CD14-positive monocyte (primary cell): Measurements from ENCODE around the gene THEMIS. TPM values are rescaled to one million over a fixed set of nuclear protein-coding genes. Genes with fewer than 3 reads are reported as not detected.

Experiments used
- DNase-seq, 3 donors: peaks; one replicate each; pipeline ENCODE4 v3.0.0-alpha.2; 2011 to 2022
- H2AFZ ChIP-seq: 2 replicates; pipeline ENCODE4 v1.6.0; 2012; ENCODE audit warnings: mild to moderate bottlenecking, low read depth, low read length, inconsistent platforms; ENCODE audit not compliant: insufficient read depth, poor library complexity, severe bottlenecking
- H3K27ac ChIP-seq, 2 donors: 1 replicate in 1 of 2; 2 replicates in 1 of 2; pipeline ENCODE4 v1.5.1; 2012 to 2013; ENCODE audit warnings: low read length in 2 of 2, control low read depth in 1 of 2, inconsistent platforms in 1 of 2, low read depth in 1 of 2, mild to moderate bottlenecking in 1 of 2
- H3K27me3 ChIP-seq, 2 donors: one replicate each; pipeline versions ENCODE4 v1.6.0 to v1.6.1; 2011 to 2013; ENCODE audit warnings: low read length in 2 of 2; ENCODE audit not compliant: control insufficient read depth in 2 of 2, insufficient read depth in 2 of 2
- H3K36me3 ChIP-seq, 2 donors: replicated peaks in 1 of 2; 1 replicate in 1 of 2; 2 replicates in 1 of 2; pipeline versions ENCODE4 v1.5.1 to v1.6.1; 2012 to 2013; ENCODE audit warnings: low read length in 2 of 2, control low read depth in 1 of 2, inconsistent platforms in 1 of 2, mild to moderate bottlenecking in 1 of 2; ENCODE audit not compliant: insufficient read depth in 2 of 2, control insufficient read depth in 1 of 2
- H3K4me1 ChIP-seq, 2 donors: 1 replicate in 1 of 2; 2 replicates in 1 of 2; pipeline versions ENCODE4 v1.5.1 to v1.6.1; 2012 to 2013; ENCODE audit warnings: low read length in 2 of 2, control low read depth in 1 of 2, inconsistent platforms in 1 of 2, mild to moderate bottlenecking in 1 of 2, moderate library complexity in 1 of 2; ENCODE audit not compliant: insufficient read depth in 2 of 2, control insufficient read depth in 1 of 2
- H3K4me2 ChIP-seq: replicated peaks from 2 replicates; pipeline ENCODE3; 2012; ENCODE audit warnings: low read length, moderate library complexity, mild to moderate bottlenecking; ENCODE audit not compliant: poor library complexity, severe bottlenecking; ENCODE audit errors: extremely low read depth
- H3K4me3 ChIP-seq, 3 experiments: fragments of 200-600 bp in 1 of 3; sonication (generic) in 1 of 3; replicated peaks in 1 of 3; 1 replicate in 2 of 3; 2 replicates in 1 of 3; pipeline ENCODE4 v1.5.1; 2011 to 2013; ENCODE audit warnings: low read length in 3 of 3, mild to moderate bottlenecking in 3 of 3, control low read depth in 2 of 3, low read depth in 2 of 3, inconsistent platforms in 1 of 3, moderate library complexity in 1 of 3
- H3K79me2 ChIP-seq: 2 replicates; pipeline ENCODE4 v1.6.0; 2012; ENCODE audit warnings: mild to moderate bottlenecking, control low read depth, inconsistent platforms, low read length, moderate library complexity; ENCODE audit not compliant: insufficient read depth
- H3K9ac ChIP-seq: 2 replicates; pipeline ENCODE4 v1.6.0; 2017; ENCODE audit warnings: low read length, mild to moderate bottlenecking; ENCODE audit not compliant: insufficient read depth, poor library complexity, severe bottlenecking
- H3K9me3 ChIP-seq, 2 donors: replicated peaks in 1 of 2; 1 replicate in 1 of 2; 2 replicates in 1 of 2; pipeline versions ENCODE4 v1.5.1 to v1.6.1; 2012 to 2013; ENCODE audit warnings: low read length in 2 of 2, control low read depth in 1 of 2; ENCODE audit not compliant: control insufficient read depth in 1 of 2, insufficient read depth in 1 of 2
- H4K20me1 ChIP-seq: 2 replicates; pipeline ENCODE4 v1.6.0; 2012; ENCODE audit warnings: mild to moderate bottlenecking, low read length, control low read depth, moderate library complexity; ENCODE audit not compliant: insufficient read depth
- H3K27ac Mint-ChIP-seq, 7 donors: one replicate each; pipeline ENCODE4 v1.8.0; 2020; ENCODE audit warnings: mild to moderate bottlenecking in 7 of 7, mixed read lengths in 7 of 7, moderate library complexity in 6 of 7, inconsistent platforms in 2 of 7
- H3K27me3 Mint-ChIP-seq, 3 donors: one replicate each; pipeline ENCODE4 v1.8.0; 2021 to 2022; ENCODE audit warnings: low read depth in 3 of 3, mild to moderate bottlenecking in 3 of 3, mixed read lengths in 3 of 3, moderate library complexity in 3 of 3, inconsistent platforms in 1 of 3
- H3K36me3 Mint-ChIP-seq, 2 donors: one replicate each; pipeline ENCODE4 v1.8.0; 2020; ENCODE audit warnings: mixed read lengths in 2 of 2, inconsistent platforms in 1 of 2, mild to moderate bottlenecking in 1 of 2
- H3K4me1 Mint-ChIP-seq: one replicate; pipeline ENCODE4 v1.8.0; 2020; ENCODE audit warnings: mild to moderate bottlenecking, mixed read lengths
- H3K4me3 Mint-ChIP-seq, 2 donors: one replicate each; pipeline ENCODE4 v1.8.0; 2020; ENCODE audit warnings: mild to moderate bottlenecking in 2 of 2, mixed read lengths in 2 of 2, moderate library complexity in 1 of 2
- H3K9me3 Mint-ChIP-seq, 7 donors: one replicate each; pipeline ENCODE4 v1.8.0; 2020 to 2022; ENCODE audit warnings: mixed read lengths in 7 of 7, mild to moderate bottlenecking in 6 of 7, moderate library complexity in 6 of 7, inconsistent platforms in 2 of 7
- WGBS: methylation state at CpG from one replicate; pipeline ENCODE4 v1.1.5; 2013; ENCODE audit warnings: missing lambda C conversion rate; ENCODE audit not compliant: insufficient coverage; 5-methylcytosine and 5-hydroxymethylcytosine counted together
- intact Hi-C, 2 donors: fragments of 100-400 bp; cut with micrococcal nuclease; formaldehyde crosslinking; loops; one replicate each; pipeline versions ENCODE4 v1.15.0 to v1.15.1; 2023
- polyA plus RNA-seq, 3 donors: library from polyadenylated mRNA; depleted of rRNA in 1 of 3; unstranded in 2 of 3; stranded (reverse) in 1 of 3; fragments of 300-500 nt in 2 of 3; fragments of >200 nt in 1 of 3; fragmentation: Illumina TruSeq in 2 of 3; gene quantifications; 1 replicate in 2 of 3; 2 replicates in 1 of 3; pipeline ENCODE4 v1.2.3, GENCODE V29; 2012 to 2021
- TF ChIP-seq, protein P1 (sequence below): fragments of 200-600 bp; IDR thresholded peaks from one replicate; pipeline ENCODE4 v1.8.0; 2022; ENCODE audit warnings: antibody characterized with exemption, mild to moderate bottlenecking

The THEMIS gene
- polyA plus RNA-seq, 3 donors: 0.13 to 0.16 TPM; not detected in 1

DNA sequence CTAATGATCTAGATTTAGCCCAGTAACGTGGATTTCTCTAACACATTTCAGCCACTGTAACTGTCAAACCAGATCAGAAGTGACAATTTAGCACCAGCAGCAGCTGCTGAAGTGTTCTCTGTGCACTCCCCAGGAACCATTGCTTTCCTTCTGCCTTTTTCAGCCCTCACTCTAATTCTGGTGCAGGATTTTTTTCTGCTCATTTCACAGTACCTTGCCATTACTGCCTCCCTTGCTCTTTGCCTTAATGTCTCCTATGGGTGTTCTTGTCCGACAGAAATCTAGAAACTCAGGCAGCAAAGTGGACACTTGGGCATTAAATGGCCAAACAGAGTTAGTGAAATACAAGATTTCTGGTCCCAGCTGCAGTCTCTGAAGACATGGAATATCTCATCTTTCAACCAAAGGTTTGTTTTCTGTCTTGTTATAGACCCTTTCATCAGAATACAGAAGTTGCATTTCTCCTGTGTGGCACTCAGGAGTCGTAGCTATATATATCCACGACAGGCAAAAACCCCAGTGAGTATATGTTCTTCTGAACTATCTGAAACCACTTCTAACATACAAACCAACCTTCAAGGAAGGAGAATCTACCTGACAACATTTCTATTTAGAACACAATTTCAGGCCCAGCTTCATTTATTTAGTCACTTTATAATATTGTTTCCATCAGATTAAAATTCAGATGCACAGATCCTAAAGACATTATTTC is 92.9 kb downstream of the THEMIS start:
- Histone ChIP-seq H3K27ac (no peak overlapping the region), H3K27me3 (no peaks in the 10 kb centered on the region), H3K9ac (no peak overlapping the region), H3K79me2 (no peaks in the 10 kb centered on the region), H3K4me2 (no peak overlapping the region), H3K4me1 (no peaks in the 10 kb centered on the region), H3K4me3 (no peak overlapping the region), H3K9me3 (no peaks in the 10 kb centered on the region), H2AFZ (no peak overlapping the region), H4K20me1 (no peaks in the 10 kb centered on the region), H3K36me3 (no peaks in the 10 kb centered on the region)
- 55% methylated on average over 2 of the region's 4 CpGs for WGBS
- no peaks in the 10 kb centered on the region for H3K27me3 Mint-ChIP-seq
- intact Hi-C loops: no loop called here
- peaks cover 0 to 3% (median 0%) of the 10 kb centered on the region in 7 donors for H3K9me3 Mint-ChIP-seq
- H3K4me3 Mint-ChIP-seq: no peak overlapping the region
- TF ChIP-seq, protein P1, sequence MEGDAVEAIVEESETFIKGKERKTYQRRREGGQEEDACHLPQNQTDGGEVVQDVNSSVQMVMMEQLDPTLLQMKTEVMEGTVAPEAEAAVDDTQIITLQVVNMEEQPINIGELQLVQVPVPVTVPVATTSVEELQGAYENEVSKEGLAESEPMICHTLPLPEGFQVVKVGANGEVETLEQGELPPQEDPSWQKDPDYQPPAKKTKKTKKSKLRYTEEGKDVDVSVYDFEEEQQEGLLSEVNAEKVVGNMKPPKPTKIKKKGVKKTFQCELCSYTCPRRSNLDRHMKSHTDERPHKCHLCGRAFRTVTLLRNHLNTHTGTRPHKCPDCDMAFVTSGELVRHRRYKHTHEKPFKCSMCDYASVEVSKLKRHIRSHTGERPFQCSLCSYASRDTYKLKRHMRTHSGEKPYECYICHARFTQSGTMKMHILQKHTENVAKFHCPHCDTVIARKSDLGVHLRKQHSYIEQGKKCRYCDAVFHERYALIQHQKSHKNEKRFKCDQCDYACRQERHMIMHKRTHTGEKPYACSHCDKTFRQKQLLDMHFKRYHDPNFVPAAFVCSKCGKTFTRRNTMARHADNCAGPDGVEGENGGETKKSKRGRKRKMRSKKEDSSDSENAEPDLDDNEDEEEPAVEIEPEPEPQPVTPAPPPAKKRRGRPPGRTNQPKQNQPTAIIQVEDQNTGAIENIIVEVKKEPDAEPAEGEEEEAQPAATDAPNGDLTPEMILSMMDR: no peak
- no peak for DNase-seq
- no peaks in the 10 kb centered on the region for H3K36me3 Mint-ChIP-seq
- no peaks in the 10 kb centered on the region for H3K4me1 Mint-ChIP-seq
- H3K27ac Mint-ChIP-seq: no peak overlapping the region

DNA sequence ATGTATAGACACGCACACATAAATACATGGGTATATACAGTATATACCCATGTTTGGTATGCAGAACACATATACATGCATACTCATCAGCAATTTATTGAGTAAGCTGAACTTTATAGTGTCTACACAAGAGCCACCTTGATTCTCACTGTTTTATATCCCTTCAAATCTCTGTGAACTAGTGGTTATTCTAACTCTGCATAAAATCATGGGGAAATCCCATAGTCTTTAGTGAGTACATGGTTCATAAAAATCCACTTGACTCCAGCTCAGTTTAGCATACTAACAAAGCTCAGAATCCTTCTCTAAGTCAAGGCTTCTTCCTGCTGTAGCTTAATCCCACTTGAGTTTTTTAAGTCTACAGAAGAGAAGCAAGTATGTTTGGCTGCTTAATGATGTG is 104.1 kb downstream of the THEMIS start:
- Histone ChIP-seq H2AFZ (no peak overlapping the region), H3K36me3 (no peaks in the 10 kb centered on the region), H3K9me3 (peaks cover 0 to 1% of the 10 kb centered on the region in 2 donors), H4K20me1 (no peaks in the 10 kb centered on the region), H3K27ac (no peak overlapping the region), H3K79me2 (no peaks in the 10 kb centered on the region), H3K27me3 (no peaks in the 10 kb centered on the region), H3K9ac (no peak overlapping the region), H3K4me1 (no peaks in the 10 kb centered on the region), H3K4me3 (no peak overlapping the region), H3K4me2 (no peak overlapping the region)
- DNase-seq: no peak
- no CpG with 5 or more reads among the region's 1 CpG for WGBS
- Mint-ChIP-seq H3K36me3 (no peaks in the 10 kb centered on the region), H3K4me1 (no peaks in the 10 kb centered on the region), H3K4me3 (no peak overlapping the region), H3K27me3 (peaks cover 0 to 1% (median 0%) of the 10 kb centered on the region in 3 donors), H3K27ac (no peak overlapping the region), H3K9me3 (peaks cover 0 to 5% (median 1%) of the 10 kb centered on the region in 7 donors)
- intact Hi-C loops: no loop called here
- TF ChIP-seq, protein P1: no peak
